Motor neuron (in vitro differentiated cells): ENCODE measurements around the gene VSNL1. TPM values are rescaled to one million over a fixed set of nuclear protein-coding genes. Genes with fewer than 3 reads are reported as not detected.
A peak's percentile ranks its signal among the peaks of the same experiment; 100 is the strongest.

Source experiments
- ATAC-seq, 8 experiments: fragments of 200-7000 bp; cut with Tn5 transposase; replicated peaks in 6 of 8; 2 replicates each; pipeline ENCODE4 v1.8.0; 2021; ENCODE audit warnings: mild to moderate bottlenecking in 8 of 8, moderate library complexity in 8 of 8
- H3K27ac ChIP-seq, 2 donors: fragments of 250-450 bp; sonication (Bioruptor Pico); 2 replicates each; pipeline ENCODE4 v1.9.0; 2021; ENCODE audit warnings: antibody characterized with exemption in 2 of 2, mild to moderate bottlenecking in 2 of 2, moderate library complexity in 1 of 2
- H3K4me1 ChIP-seq, 2 donors: fragments of 250-450 bp; sonication (Bioruptor Pico); replicated peaks in 1 of 2; 2 replicates each; pipeline ENCODE4 v1.6.1; 2021; ENCODE audit warnings: antibody characterized with exemption in 2 of 2, mild to moderate bottlenecking in 2 of 2, moderate library complexity in 1 of 2
- H3K4me3 ChIP-seq, 5 donors: fragments of 250-450 bp; sonication (Bioruptor Pico); 2 replicates each; pipeline ENCODE4 v1.9.0; 2021; ENCODE audit warnings: antibody characterized with exemption in 5 of 5, mild to moderate bottlenecking in 5 of 5, moderate library complexity in 4 of 5
- WGBS, 10 experiments: fragments of 450-650 bp; shearing (Covaris generic); methylation state at CpG; one replicate each; pipeline ENCODE4 v1.0.0; 2022; 5-methylcytosine and 5-hydroxymethylcytosine counted together
- in situ Hi-C, 9 experiments: fragments of 400-800 bp; cut with MboI; loops; one replicate each; pipeline ENCODE4 v1.15.0; 2021; ENCODE audit warnings: low sequenced_read_pairs in 9 of 9, low pct_unique_long_range_greater_than_20kb in 2 of 9; ENCODE audit not compliant: unreplicated experiment in 9 of 9
- total RNA-seq, 8 experiments: library from RNA; unstranded; fragments of 300-600 nt; gene quantifications; 2 replicates each; pipeline versions ENCODE4 v1.2.3 to v1.2.4, GENCODE V29; 2022

VSNL1 gene
- total RNA-seq, 8 experiments from 2014 or later: 0.27 to 14.9 (median 6.3) TPM

DNA sequence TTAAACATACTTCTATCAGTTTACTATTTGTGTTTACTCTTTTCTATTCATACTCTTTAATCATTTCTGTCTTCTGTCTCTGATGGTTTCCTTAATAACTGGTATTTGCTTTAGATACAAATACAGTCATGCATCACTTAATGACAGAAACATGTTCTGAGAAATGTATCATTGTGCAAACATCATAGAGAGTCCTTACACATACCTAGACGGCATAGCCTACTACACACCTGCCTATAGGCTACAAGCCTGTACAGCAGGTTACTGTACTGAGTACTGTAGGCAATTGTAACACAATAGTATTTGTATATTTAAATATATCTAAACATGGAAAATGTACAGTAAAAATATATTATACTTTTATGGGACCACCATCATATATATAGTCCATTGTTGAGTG, 36.3 kb downstream of the VSNL1 start:
- H3K4me3 ChIP-seq: no peak overlapping the region
- no peak for ATAC-seq
- H3K4me1 ChIP-seq: no peaks in the 10 kb centered on the region
- in situ Hi-C loops: no loop called here
- WGBS, 10 experiments: 20 to 100% (median 94%) methylated on average over 1 of the region's 1 CpG; no CpG with 5 or more reads in 2 of the 10 experiments
- no peak overlapping the region for H3K27ac ChIP-seq

GRCh38 chr2:17578466-17578928, 38.0 kb downstream of the VSNL1 start:
- no peak for ATAC-seq

GRCh38 chr2:17579605-17580318, 39.3 kb downstream of the VSNL1 start:
- 25 to 100% (median 83%) methylated on average over 1 to 3 of the region's 3 CpGs; no CpG with 5 or more reads in 1 of the 10 experiments for WGBS, 10 experiments
- in situ Hi-C loops: no loop called here
- Histone ChIP-seq H3K4me3 (no peak overlapping the region), H3K27ac (no peak overlapping the region), H3K4me1 (no peaks in the 10 kb centered on the region)
- peak in 2 of 8 experiments; percentile 91 for ATAC-seq

More at GRCh38 chr2:17578466-17578928, 38.0 kb downstream of the VSNL1 start:
- Histone ChIP-seq H3K27ac (no peak overlapping the region), H3K4me1 (no peaks in the 10 kb centered on the region), H3K4me3 (no peak overlapping the region)
- in situ Hi-C loops: no loop called here
- 25 to 100% (median 88%) methylated on average over 2 to 5 of the region's 5 CpGs; no CpG with 5 or more reads in 2 of the 10 experiments for WGBS, 10 experiments

- peak in 2 of 8 experiments; percentile 25 to 44 for ATAC-seq
- Histone ChIP-seq H3K4me1 (no peaks in the 10 kb centered on the region), H3K4me3 (no peak overlapping the region), H3K27ac (no peak overlapping the region)
- in situ Hi-C loops: no loop called here
- WGBS, 10 experiments: 60 to 100% (median 92%) methylated on average over 1 to 2 of the region's 2 CpGs; no CpG with 5 or more reads in 1 of the 10 experiments
These were observed 39.8 kb downstream of the VSNL1 start for GRCh38 chr2:17580319-17580715.

GRCh38 chr2:17581831-17582230, 41.3 kb downstream of the VSNL1 start:
- in situ Hi-C loops: no loop called here
- 80 to 100% (median 85%) methylated on average over 1 of the region's 2 CpGs; no CpG with 5 or more reads in 6 of the 10 experiments for WGBS, 10 experiments
- no peak for ATAC-seq

GRCh38 chr2:17583166-17583565, 42.7 kb downstream of the VSNL1 start:
- 0 to 100% (median 84%) methylated on average over 1 to 2 of the region's 2 CpGs; no CpG with 5 or more reads in 6 of the 10 experiments for WGBS, 10 experiments
- no peaks in the 10 kb centered on the region for H3K4me1 ChIP-seq
- no peak for ATAC-seq
- H3K27ac ChIP-seq: no peak overlapping the region
- H3K4me3 ChIP-seq: no peak overlapping the region
- in situ Hi-C loops: no loop called here

More at GRCh38 chr2:17581831-17582230, 41.3 kb downstream of the VSNL1 start:
- Histone ChIP-seq H3K4me1 (no peaks in the 10 kb centered on the region), H3K27ac (no peak overlapping the region), H3K4me3 (no peak overlapping the region)

- 60 to 92% (median 82%) methylated on average over 1 to 2 of the region's 3 CpGs; no CpG with 5 or more reads in 6 of the 10 experiments for WGBS, 10 experiments
- Histone ChIP-seq H3K4me3 (no peak overlapping the region), H3K4me1 (no peaks in the 10 kb centered on the region), H3K27ac (no peak overlapping the region)
- in situ Hi-C loops: no loop called here
- no peak for ATAC-seq
These were observed 43.1 kb downstream of the VSNL1 start for GRCh38 chr2:17583646-17584045.

GRCh38 chr2:17584689-17585088, 44.2 kb downstream of the VSNL1 start:
- no peak overlapping the region for H3K27ac ChIP-seq
- H3K4me1 ChIP-seq: no peaks in the 10 kb centered on the region
- ATAC-seq: no peak
- H3K4me3 ChIP-seq: no peak overlapping the region
- 0 to 100% (median 80%) methylated on average over 1 to 3 of the region's 4 CpGs; no CpG with 5 or more reads in 5 of the 10 experiments for WGBS, 10 experiments
- in situ Hi-C loops: no loop called here

DNA sequence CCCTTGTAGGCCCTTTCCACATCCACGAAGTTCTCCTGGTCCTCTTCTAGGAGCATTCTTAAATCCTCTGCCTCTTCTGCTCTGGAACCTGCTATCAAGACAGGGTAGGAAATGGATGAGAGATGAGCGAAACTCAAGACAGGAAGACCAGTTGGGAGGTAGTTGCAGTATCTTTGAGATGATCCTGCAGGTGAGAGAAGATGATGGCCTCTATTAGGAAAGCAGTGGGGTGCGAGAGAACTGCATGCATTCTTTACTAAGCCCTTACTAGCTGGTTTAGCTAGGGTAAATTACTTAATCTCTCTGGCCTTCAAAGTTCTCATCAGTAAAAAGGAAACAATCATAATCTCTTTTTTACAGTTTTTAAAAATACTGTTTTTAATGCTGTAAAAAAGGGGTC, 47.0 kb downstream of the VSNL1 start:
- in situ Hi-C loops: no loop called here
- WGBS, 10 experiments: 20 to 100% (median 85%) methylated on average over 1 to 3 of the region's 3 CpGs; no CpG with 5 or more reads in 2 of the 10 experiments
- ATAC-seq: no peak
- Histone ChIP-seq H3K4me3 (no peak overlapping the region), H3K4me1 (no peaks in the 10 kb centered on the region), H3K27ac (no peak overlapping the region)

DNA sequence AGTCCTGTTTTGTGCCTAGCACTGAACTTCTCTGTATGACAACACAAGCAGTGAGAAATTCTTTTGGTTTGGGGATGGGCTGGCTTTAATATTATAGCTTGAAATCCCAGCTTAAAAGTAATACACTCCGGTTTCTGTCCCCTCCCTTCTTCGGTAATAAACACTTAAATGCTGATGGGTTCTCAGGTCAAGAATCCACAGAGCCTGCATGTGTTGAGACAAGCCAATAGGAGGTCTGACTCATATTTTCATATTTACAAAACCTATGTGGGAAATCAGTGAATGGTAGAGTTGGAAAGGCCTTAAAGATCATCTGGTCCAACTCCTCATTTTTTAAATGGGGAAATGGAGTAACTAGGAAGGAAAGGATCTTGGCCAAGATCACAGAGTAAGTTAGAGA, 47.5 kb downstream of the VSNL1 start:
- Histone ChIP-seq H3K4me1 (no peaks in the 10 kb centered on the region), H3K27ac (no peak overlapping the region), H3K4me3 (no peak overlapping the region)
- no peak for ATAC-seq
- 54 to 100% (median 100%) methylated on average over 1 to 2 of the region's 2 CpGs; no CpG with 5 or more reads in 1 of the 10 experiments for WGBS, 10 experiments
- in situ Hi-C loops: no loop called here

DNA sequence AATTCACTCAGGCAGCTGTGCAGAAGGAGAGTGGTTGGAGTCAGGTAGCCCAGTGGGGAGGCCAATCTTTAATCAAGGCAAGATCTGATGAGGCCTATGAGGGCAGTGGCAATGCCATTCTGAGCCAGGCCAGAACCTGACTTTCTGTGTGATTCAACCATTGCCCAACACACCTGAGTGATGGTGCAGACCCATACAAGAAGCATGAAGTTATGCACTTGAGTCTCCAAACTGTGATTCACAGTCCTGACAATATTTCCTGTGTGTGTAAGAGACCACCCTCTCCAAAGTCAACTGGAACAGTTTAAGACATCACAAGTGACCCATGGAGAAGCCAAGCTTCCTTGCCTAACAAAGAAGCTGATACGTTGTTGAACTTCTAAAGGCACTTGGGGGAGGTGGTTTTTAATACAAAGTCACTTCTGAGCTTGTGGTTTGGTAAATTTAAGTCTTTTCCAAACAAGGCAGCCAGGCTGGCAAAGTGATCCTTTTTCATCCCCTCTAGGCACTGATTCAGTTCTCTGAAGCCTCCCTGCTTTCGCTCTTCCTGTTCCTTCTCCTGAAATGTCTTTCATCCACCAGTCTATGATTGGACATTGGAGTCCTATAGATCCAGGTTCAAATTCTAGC, 49.0 kb downstream of the VSNL1 start:
- Histone ChIP-seq H3K27ac (no peak overlapping the region), H3K4me3 (no peak overlapping the region)

DNA sequence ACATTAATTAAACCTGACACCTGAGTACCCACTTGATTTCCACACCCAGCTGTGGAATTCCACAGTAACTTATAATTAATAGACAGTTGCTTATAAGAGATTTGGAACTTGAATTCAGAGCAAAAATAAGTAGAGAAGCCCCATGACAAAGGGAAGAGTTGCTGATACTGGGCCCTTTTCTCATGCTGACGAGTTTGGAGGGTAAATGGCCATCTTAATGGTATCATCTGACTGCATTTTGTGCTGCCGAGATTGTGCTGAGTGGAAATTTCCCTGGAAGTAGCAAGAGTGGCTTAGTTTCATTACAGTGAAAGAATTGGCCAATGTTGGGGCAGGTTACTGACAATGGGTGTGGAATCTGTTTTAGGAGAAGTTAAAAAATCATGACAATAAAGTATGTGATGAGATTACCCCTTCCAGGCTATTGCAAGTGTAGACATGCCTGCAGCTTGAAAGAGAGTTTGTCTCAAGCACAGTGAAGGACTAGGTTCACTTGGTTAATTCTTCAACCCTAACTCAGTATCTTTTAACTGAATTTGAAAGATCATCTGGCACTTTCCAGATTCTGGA, 49.9 kb downstream of the VSNL1 start:
- no peaks in the 10 kb centered on the region for H3K4me1 ChIP-seq
- H3K4me3 ChIP-seq: no peak overlapping the region
- no peak overlapping the region for H3K27ac ChIP-seq
- ATAC-seq: no peak
- WGBS, 10 experiments: 0 to 100% (median 33%) methylated on average over 1 of the region's 2 CpGs; no CpG with 5 or more reads in 3 of the 10 experiments
- in situ Hi-C loops: no loop called here

More for the DNA sequence above, 49.0 kb downstream of the VSNL1 start:
- in situ Hi-C loops: no loop called here
- no peak for ATAC-seq
- 33 to 100% (median 75%) methylated on average over 1 to 2 of the region's 2 CpGs; no CpG with 5 or more reads in 3 of the 10 experiments for WGBS, 10 experiments
- no peaks in the 10 kb centered on the region for H3K4me1 ChIP-seq

- WGBS, 10 experiments: 0 to 100% (median 82%) methylated on average over 1 to 3 of the region's 3 CpGs; no CpG with 5 or more reads in 1 of the 10 experiments
These were observed 51.4 kb downstream of the VSNL1 start for GRCh38 chr2:17591846-17592245.

More at GRCh38 chr2:17591846-17592245, 51.4 kb downstream of the VSNL1 start:
- in situ Hi-C loops: no loop called here
- no peak for ATAC-seq
- Histone ChIP-seq H3K4me3 (no peak overlapping the region), H3K27ac (no peak overlapping the region), H3K4me1 (no peaks in the 10 kb centered on the region)
